GM12891 (cell line): Measurements from ENCODE around the gene ASXL1.
"Not testable (repeated sequence)": the region's sequence is repeated elsewhere in the genome, so short reads cannot be mapped to it uniquely, and the experiment has no call there.

Experiments
- DNase-seq: peaks from one replicate; pipeline ENCODE4 v3.0.0; 2011; ENCODE audit warnings: low spot score; ENCODE audit not compliant: insufficient read length
- FAIRE-seq: peaks from 2 replicates; lab custom pipeline; 2011; peaks lifted over from hg19 to GRCh38; lab: Jason Lieb, UNC
- PAX5 ChIP-seq: IDR thresholded peaks from 2 replicates; pipeline ENCODE4 v1.6.1; 2011; ENCODE audit warnings: low read length, moderate library complexity, mild to moderate bottlenecking; ENCODE audit not compliant: insufficient read depth, severe bottlenecking
- POLR2A ChIP-seq: IDR thresholded peaks from 2 replicates; pipeline ENCODE4 v1.6.1; 2011; ENCODE audit warnings: low read depth, low read length, control low read depth
- POLR2AphosphoS5 ChIP-seq: IDR thresholded peaks from 2 replicates; pipeline ENCODE4 v1.6.1; 2011; ENCODE audit warnings: low read depth, low read length, control low read depth
- POU2F2 ChIP-seq: IDR thresholded peaks from 2 replicates; pipeline ENCODE4 v1.6.1; 2011; ENCODE audit warnings: low read depth, mild to moderate bottlenecking, control low read depth, low read length, moderate library complexity
- SPI1 ChIP-seq: IDR thresholded peaks from 2 replicates; pipeline ENCODE4 v1.6.1; 2011; ENCODE audit warnings: low read depth, low read length, control low read depth
- TAF1 ChIP-seq: IDR thresholded peaks from 2 replicates; pipeline ENCODE4 v1.6.1; 2011; ENCODE audit warnings: low read depth, low read length, control low read depth

The ASXL1 gene

DNA sequence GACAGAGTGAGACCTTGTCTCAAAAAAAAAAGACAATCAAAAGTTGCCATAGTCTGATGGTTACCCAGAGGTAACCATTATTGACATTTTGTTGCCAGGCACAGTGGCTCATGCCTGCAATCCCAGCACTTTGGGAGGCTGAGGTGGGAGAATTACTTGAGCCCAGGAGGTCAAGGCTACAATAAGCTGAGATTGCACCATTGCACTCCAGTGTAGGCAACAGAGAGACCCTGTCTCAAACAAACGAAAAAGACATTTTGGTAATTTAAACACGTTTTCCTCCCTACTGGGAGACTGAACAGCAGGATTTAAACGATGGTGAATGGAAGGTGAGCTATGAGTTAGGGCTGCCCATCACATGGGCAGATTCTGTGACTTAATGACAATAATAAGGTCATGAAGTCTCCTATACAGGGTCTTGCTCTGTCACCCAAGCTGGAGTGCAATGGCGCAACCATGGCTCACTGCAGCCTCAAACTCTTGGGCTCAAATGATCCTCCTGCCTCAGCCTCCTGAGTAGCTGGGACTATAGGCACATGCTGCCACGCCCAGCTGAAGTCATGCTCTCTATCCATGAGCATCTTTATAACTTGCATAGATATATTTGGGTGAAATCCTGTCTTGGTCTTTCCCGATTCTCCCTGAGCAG, 4.2 kb upstream of the ASXL1 start:
- TF ChIP-seq SPI1, result no peak
- no peak for TF ChIP-seq POLR2A
- no peak for TF ChIP-seq TAF1
- TF ChIP-seq POLR2AphosphoS5, result no peak
- TF ChIP-seq PAX5, result no peak
- no peak for TF ChIP-seq POU2F2
- no peak for DNase-seq
- FAIRE-seq, result no peak

DNA sequence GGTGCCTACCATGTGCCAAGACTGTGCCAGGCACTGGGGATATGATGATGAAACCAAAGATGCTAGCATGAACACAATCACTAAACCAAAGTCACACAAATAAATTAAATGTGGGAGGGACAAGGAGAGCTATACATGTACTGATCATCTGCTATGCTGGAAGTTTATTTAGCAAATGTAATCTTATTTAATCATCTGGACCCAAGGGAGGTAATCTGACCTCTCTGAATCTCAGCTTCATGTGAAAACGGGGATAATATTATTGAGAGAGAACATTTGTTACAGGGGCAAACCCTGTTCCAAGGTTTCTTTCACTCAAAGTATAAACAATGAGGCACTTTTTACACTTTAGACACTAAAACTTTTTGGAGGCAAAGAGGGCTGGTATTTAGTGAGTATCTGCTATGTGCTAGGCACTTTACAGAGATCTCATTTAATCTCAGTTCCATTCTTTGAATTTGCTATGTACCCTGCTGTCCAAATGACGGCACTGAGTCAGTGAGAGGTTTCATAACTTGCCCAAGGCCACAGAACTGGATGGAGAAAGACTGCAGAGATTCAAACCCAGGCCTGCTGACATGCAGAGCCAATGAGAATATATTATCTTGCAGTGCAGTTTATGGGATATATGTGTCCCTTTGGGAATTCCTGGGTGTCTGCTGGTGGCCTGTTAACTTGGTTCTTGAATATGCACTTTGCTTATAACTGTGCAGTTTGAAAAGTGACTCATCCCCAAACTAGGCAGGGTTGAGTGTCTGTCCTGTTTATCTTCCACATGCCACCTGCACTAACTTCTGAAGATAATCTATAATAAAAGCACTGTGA, 3.3 kb upstream of the ASXL1 start:
- FAIRE-seq, result peak; percentile 41
- DNase-seq, result no peak
- no peak for TF ChIP-seq SPI1
- no peak for TF ChIP-seq PAX5
- TF ChIP-seq POLR2A, result 0 out of 2 replicates have a peak, but pooled peaks have one; percentile 9

DNA sequence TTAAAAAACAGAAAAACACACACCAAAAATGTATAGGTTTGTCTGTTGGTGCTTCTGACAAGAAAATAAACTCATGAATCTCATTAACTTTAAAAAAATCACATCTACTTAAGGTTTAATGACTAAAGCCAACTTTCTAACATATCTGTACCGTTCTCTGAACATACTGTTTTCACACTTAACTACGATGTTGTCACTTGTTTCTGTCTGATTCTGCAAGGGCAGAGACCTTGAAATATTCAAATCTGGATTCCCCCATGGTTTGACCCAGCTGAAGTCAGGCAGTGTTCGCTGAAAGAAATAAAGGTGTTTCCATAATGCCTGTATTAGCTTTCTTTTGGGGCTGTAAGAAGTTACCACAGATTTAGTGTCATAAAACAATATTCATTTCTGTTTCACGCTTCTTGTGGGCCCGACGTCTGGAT, 2.7 kb upstream of the ASXL1 start:
- FAIRE-seq, result no peak
- DNase-seq, result no peak
- TF ChIP-seq PAX5 (no peak), POU2F2 (peak; percentile 75)

- not testable (repeated sequence) for FAIRE-seq, DNase-seq
These were observed 2.1 kb upstream of the ASXL1 start for GRCh38 chr20:32355907-32356621.

GRCh38 chr20:32356622-32357374, 1.3 kb upstream of the ASXL1 start:
- DNase-seq (no peak), FAIRE-seq (no peak)
- TF ChIP-seq SPI1, result no peak
- no peak for TF ChIP-seq PAX5
- TF ChIP-seq POU2F2, result no peak
- no peak for TF ChIP-seq TAF1
- no peak for TF ChIP-seq POLR2AphosphoS5

GRCh38 chr20:32357375-32357868, 709 bp upstream of the ASXL1 start:
- FAIRE-seq (peak; percentile 50), DNase-seq (no peak)
- TF ChIP-seq PAX5, result no peak
- peak; percentile 56; the same call in 1 of the 2 replicates for TF ChIP-seq SPI1
- TF ChIP-seq TAF1, result 0 out of 2 replicates have a peak, but pooled peaks have one; percentile 10
- TF ChIP-seq POU2F2, result no peak; the same call in 1 of the 2 replicates
- no peak; the same call in 1 of the 2 replicates for TF ChIP-seq POLR2AphosphoS5

DNA sequence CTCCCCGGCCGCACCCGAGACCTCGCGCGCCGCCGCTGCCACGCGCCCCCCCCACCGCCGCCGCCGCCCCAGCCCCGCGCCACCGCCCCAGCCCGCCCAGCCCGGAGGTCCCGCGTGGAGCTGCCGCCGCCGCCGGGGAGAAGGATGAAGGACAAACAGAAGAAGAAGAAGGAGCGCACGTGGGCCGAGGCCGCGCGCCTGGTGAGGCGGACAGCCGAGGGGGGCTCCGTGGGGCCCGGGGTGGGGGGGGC, 426 bp downstream of the ASXL1 start:
- DNase-seq (no peak), FAIRE-seq (no peak)
- TF ChIP-seq PAX5 (no peak), POLR2AphosphoS5 (no peak), TAF1 (no peak), POLR2A (no peak), POU2F2 (no peak), SPI1 (no peak)

DNA sequence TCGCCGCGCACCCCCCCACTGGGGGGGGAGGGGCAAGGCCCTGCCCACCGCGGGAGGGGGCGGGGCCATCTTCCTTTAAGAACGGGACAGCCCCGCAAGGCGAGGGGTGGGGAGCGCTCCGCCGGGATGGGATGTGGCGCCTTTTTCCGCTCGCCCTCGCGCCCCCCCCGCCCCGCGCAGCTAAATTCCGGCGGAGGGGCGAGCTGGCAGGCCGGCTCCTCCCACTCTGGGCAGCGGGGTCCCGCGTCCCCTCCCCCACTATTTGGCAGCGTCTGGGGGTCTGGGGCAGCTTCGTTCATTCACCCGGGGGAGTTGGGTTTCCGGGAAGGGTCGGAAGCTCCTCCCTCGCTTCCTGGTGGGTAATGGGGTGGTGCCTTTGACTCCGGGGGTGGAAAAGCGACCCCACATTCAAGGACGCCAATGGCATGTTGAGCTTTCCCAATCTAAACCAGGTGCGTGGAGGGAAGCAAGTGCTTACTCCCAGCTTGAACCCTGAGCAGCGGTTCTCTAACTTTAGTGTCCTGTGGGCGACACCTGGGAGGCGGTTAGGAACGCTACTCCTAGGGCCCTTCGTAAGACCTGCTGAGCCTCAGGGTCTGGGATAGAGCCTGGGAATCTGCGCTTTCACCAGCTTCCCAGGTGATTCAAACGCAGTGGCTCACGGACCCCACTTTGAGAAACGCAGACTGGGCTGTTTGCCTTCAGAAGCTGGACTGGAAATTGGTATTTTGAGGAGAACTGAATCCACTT, 927 bp downstream of the ASXL1 start:
- DNase-seq, result peak; percentile 47
- peak; percentile 40; the same call in 1 of the 2 replicates for TF ChIP-seq POLR2A
- no peak for TF ChIP-seq POU2F2
- FAIRE-seq, result peak; percentile 51

DNA sequence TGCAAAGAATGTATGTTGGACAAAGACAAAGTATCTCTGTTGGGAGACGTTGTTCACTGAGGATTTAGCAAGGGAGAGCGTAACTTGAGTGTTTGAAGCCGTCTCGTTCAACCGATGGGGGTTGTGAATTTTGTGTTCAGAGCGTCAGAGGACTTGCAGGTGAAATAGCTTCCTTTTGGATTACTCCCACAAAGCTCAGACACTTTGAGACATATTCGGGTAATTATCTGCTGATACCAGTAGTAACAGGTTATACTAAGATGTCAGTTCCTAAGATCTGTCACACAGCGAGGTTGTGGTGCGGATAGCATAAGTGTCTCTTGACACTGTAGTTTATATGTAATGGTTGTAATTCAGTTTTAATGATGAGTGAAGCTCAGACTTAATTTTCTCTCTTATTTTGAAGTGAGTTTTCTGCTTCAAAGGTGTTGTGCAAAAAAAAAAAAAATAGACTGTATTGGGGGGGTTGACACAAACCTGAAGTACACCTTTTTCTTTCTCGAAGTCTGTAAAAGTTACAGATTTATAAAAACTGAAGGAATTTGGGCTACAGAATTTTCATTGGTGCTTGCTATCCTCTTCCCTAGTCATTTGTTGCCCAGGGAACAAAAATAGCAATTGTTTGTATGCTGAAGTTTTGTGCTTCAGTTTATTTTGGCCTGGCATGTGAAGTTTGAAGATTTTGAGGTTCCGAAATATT, 1.7 kb downstream of the ASXL1 start:
- FAIRE-seq (no peak), DNase-seq (no peak)
- TF ChIP-seq POLR2A, result no peak
- no peak for TF ChIP-seq SPI1
